Endothelial cell of umbilical vein (primary cell): Measurements from ENCODE around the gene XRN2. TPM values are rescaled to one million over a fixed set of nuclear protein-coding genes. Genes with fewer than 3 reads are reported as not detected.

Source experiments
- BruUV-seq: library from RNA; stranded (reverse); fragments of 400-500 nt; replicated peaks from 2 replicates; lab custom pipeline; 2021; lab: Mats Ljungman, UMichigan
- CTCF ChIA-PET: fragments of 300-600, 350-600 bp; sonication (Branson Sonifier 250); formaldehyde crosslinking; loops from one replicate; lab custom pipeline; 2021; ENCODE audit warnings: antibody characterized with exemption, inconsistent platforms; lab: Charles Lee
- POLR2A ChIA-PET: fragments of 300-600, 350-600 bp; sonication (Branson Sonifier 250); formaldehyde crosslinking; loops from one replicate; lab custom pipeline; 2021; ENCODE audit warnings: antibody characterized with exemption, inconsistent platforms; lab: Charles Lee
- DNase-seq: peaks from one replicate; pipeline ENCODE4 v3.0.0-alpha.2; 2011; ENCODE audit warnings: low read depth, low spot score
- FAIRE-seq: peaks from 2 replicates; lab custom pipeline; 2011; peaks lifted over from hg19 to GRCh38; lab: Jason Lieb, UNC
- H2AFZ ChIP-seq: 2 replicates; pipeline ENCODE4 v1.6.0; 2012; ENCODE audit warnings: low read depth, low read length, control low read depth, inconsistent platforms
- H3K27ac ChIP-seq: 2 replicates; pipeline ENCODE4 v1.5.1; 2011; ENCODE audit warnings: low read depth, mild to moderate bottlenecking, control low read depth, low read length, moderate library complexity; ENCODE audit not compliant: insufficient read depth
- H3K27me3 ChIP-seq, 2 experiments: 2 replicates each; pipeline versions ENCODE4 v1.6.0 to v1.6.1; 2011; ENCODE audit warnings: low read length in 2 of 2, mixed read lengths in 1 of 2; ENCODE audit not compliant: control insufficient read depth in 2 of 2, insufficient read depth in 2 of 2
- H3K36me3 ChIP-seq, 2 experiments: 2 replicates in 1 of 2; 3 replicates in 1 of 2; pipeline ENCODE4 v1.5.1; 2011; ENCODE audit warnings: low read length in 2 of 2, mild to moderate bottlenecking in 1 of 2, moderate library complexity in 1 of 2; ENCODE audit not compliant: control insufficient read depth in 2 of 2, insufficient read depth in 2 of 2; ENCODE audit errors: extremely low read depth in 1 of 2
- H3K4me1 ChIP-seq: 3 replicates; pipeline ENCODE4 v1.5.1; 2011; ENCODE audit warnings: mild to moderate bottlenecking, low read length; ENCODE audit not compliant: control insufficient read depth, insufficient read depth; ENCODE audit errors: extremely low read depth
- H3K4me2 ChIP-seq: 2 replicates; pipeline ENCODE4 v1.6.1; 2011; ENCODE audit warnings: low read length, control low read depth, mixed read lengths; ENCODE audit not compliant: insufficient read depth
- H3K4me3 ChIP-seq, 3 experiments: fragments of 200-600 bp in 1 of 3; sonication (generic), shearing (Covaris generic) in 1 of 3; replicated peaks in 1 of 3; 2 replicates each; pipeline ENCODE4 v1.5.1; 2011 to 2016; ENCODE audit warnings: control low read depth in 3 of 3, low read length in 3 of 3, mild to moderate bottlenecking in 2 of 3, inconsistent platforms in 1 of 3, low read depth in 1 of 3, moderate library complexity in 1 of 3; ENCODE audit not compliant: insufficient read depth in 1 of 3
- H3K79me2 ChIP-seq: 2 replicates; pipeline ENCODE4 v1.6.0; 2012; ENCODE audit warnings: low read length, inconsistent platforms; ENCODE audit not compliant: control insufficient read depth, insufficient read depth
- H3K9ac ChIP-seq: replicated peaks from 2 replicates; pipeline ENCODE3; 2011; ENCODE audit warnings: low read length, control low read depth; ENCODE audit not compliant: insufficient read depth; ENCODE audit errors: extremely low read depth
- H3K9me1 ChIP-seq: replicated peaks from 3 replicates; pipeline ENCODE4 v1.6.0; 2011; ENCODE audit warnings: mild to moderate bottlenecking, low read length; ENCODE audit not compliant: control insufficient read depth, insufficient read depth; ENCODE audit errors: extremely low read depth
- H3K9me3 ChIP-seq: replicated peaks from 2 replicates; pipeline ENCODE4 v1.5.1; 2012; ENCODE audit warnings: low read length, inconsistent platforms; ENCODE audit not compliant: control insufficient read depth, insufficient read depth
- H4K20me1 ChIP-seq: replicated peaks from 2 replicates; pipeline ENCODE3; 2011; ENCODE audit warnings: mild to moderate bottlenecking, low read length; ENCODE audit not compliant: control insufficient read depth, insufficient read depth; ENCODE audit errors: extremely low read depth
- CTCF ChIP-seq, 2 donors: IDR thresholded peaks; 1 replicate in 1 of 2; 2 replicates in 1 of 2; pipeline ENCODE4 v1.5.1; 2011; ENCODE audit warnings: low read length in 2 of 2, mild to moderate bottlenecking in 2 of 2, moderate library complexity in 2 of 2, control low read depth in 1 of 2, inconsistent platforms in 1 of 2, low read depth in 1 of 2; ENCODE audit not compliant: insufficient read depth in 1 of 2; ENCODE audit errors: extremely low read depth in 1 of 2
- EZH2 ChIP-seq: IDR thresholded peaks from 2 replicates; pipeline ENCODE4 v1.6.1; 2012; ENCODE audit warnings: borderline replicate concordance, low read depth, mild to moderate bottlenecking, moderate library complexity, low read length, inconsistent platforms; ENCODE audit not compliant: severe bottlenecking
- FOS ChIP-seq: IDR thresholded peaks from 2 replicates; pipeline ENCODE4 v1.6.1; 2011; ENCODE audit warnings: mild to moderate bottlenecking, low read length, moderate library complexity, borderline replicate concordance; ENCODE audit not compliant: insufficient read depth
- GATA2 ChIP-seq: IDR thresholded peaks from 2 replicates; pipeline ENCODE4 v1.7.0; 2011; ENCODE audit warnings: low read depth, mild to moderate bottlenecking, moderate library complexity, mixed read lengths, low read length; ENCODE audit not compliant: insufficient read length, insufficient read depth
- JUN ChIP-seq: IDR thresholded peaks from 2 replicates; pipeline ENCODE4 v1.6.1; 2011; ENCODE audit warnings: borderline replicate concordance, low read depth; ENCODE audit not compliant: insufficient read length, insufficient read depth
- MAX ChIP-seq: IDR thresholded peaks from 2 replicates; pipeline ENCODE4 v1.6.1; 2011; ENCODE audit not compliant: insufficient read depth, insufficient read length
- MYC ChIP-seq: IDR thresholded peaks from one replicate; pipeline ENCODE4 v1.6.1; 2011; ENCODE audit warnings: mild to moderate bottlenecking, low read depth, low read length
- POLR2A ChIP-seq: IDR thresholded peaks from 2 replicates; pipeline ENCODE4 v1.6.1; 2012; ENCODE audit warnings: low read depth, mild to moderate bottlenecking, control low read depth, low read length
- POLR2AphosphoS5 ChIP-seq: IDR thresholded peaks from 2 replicates; pipeline ENCODE4 v1.6.1; 2012; ENCODE audit warnings: low read depth, mild to moderate bottlenecking, control low read depth, low read length, moderate library complexity; ENCODE audit not compliant: insufficient read depth
- dilution Hi-C: fragments of 300-500 bp; cut with MboI; formaldehyde crosslinking; loops from one replicate; pipeline ENCODE4 v1.15.0; 2019; ENCODE audit warnings: low sequenced_read_pairs; ENCODE audit not compliant: extremely low pct_ligation_motif_present
- intact Hi-C: fragments of 100-400 bp; cut with micrococcal nuclease; formaldehyde crosslinking; loops from one replicate; pipeline ENCODE4 v1.10.0; 2022
- polyA plus RNA-seq, 4 experiments: library from polyadenylated mRNA; depleted of rRNA in 3 of 4; stranded (reverse) in 3 of 4; unstranded in 1 of 4; fragments of >200 nt; gene quantifications; 2 replicates each; pipeline versions ENCODE4 v1.2.1 to v1.2.3, GENCODE V29; 2011 to 2012; ENCODE audit warnings: missing spikeins in 1 of 4
- total RNA-seq: library from RNA; stranded (reverse); gene quantifications from 2 replicates; pipeline ENCODE4 v1.2.3, GENCODE V29; 2021

The XRN2 gene
- total and polyA plus RNA-seq, 2 donors (not counting 3 experiments of a cell fraction or from before 2014, with no cell fraction given) = 32.3 to 66.6 TPM

GRCh38 chr20:21353236-21353635 is 50.1 kb downstream of the XRN2 start:
- no peak for FAIRE-seq
- H3K9ac ChIP-seq = no peak overlapping the region
- no peak overlapping the region for H3K4me2 ChIP-seq
- H3K79me2 ChIP-seq = no peaks in the 10 kb centered on the region
- H3K27ac ChIP-seq = peak overlapping the region; percentile 8
- no peak overlapping the region for H2AFZ ChIP-seq
- TF ChIP-seq FOS (peak; percentile 27), MAX (no peak)
- peaks cover 2 to 6% of the 10 kb centered on the region in 2 experiments for H3K36me3 ChIP-seq
- H3K9me1 ChIP-seq = no peaks in the 10 kb centered on the region
- intact Hi-C loops (no loop called here), dilution Hi-C loops (no loop called here)
- no peaks in the 10 kb centered on the region for H4K20me1 ChIP-seq
- H3K4me1 ChIP-seq = peaks cover 5% of the 10 kb centered on the region
- H3K4me3 ChIP-seq = no peak overlapping the region
- H3K27me3 ChIP-seq = no peaks in the 10 kb centered on the region
- no TSS peak for BruUV-seq
- POLR2A ChIA-PET = interaction anchor here (0.5 kb wide), 1 partner anchor 76 kb away, joined by 4 read pairs; no protein-coding TSS in a partner anchor
- DNase-seq = peak; percentile 29
- H3K9me3 ChIP-seq = no peaks in the 10 kb centered on the region
- CTCF ChIA-PET = interaction anchor here (0.7 to 3.0 kb wide), 11 partner anchors 8 to 152 kb away, joined by 3 to 19 read pairs (median 4); no protein-coding TSS in a partner anchor

GRCh38 chr20:21355981-21356380 is 52.9 kb downstream of the XRN2 start:
- H3K4me2 ChIP-seq = no peak overlapping the region
- ChIA-PET POLR2A (no interaction called here), CTCF (no interaction called here)
- dilution Hi-C loops (no loop called here), intact Hi-C loops (no loop called here)
- H3K9me3 ChIP-seq = no peaks in the 10 kb centered on the region
- DNase-seq (no peak), FAIRE-seq (no peak)
- no TSS peak for BruUV-seq
- H3K9me1 ChIP-seq = no peaks in the 10 kb centered on the region
- H2AFZ ChIP-seq = no peak overlapping the region
- no peaks in the 10 kb centered on the region for H3K79me2 ChIP-seq
- H3K27ac ChIP-seq = no peak overlapping the region
- TF ChIP-seq EZH2 = no peak
- TF ChIP-seq JUN = no peak
- TF ChIP-seq CTCF (IDR thresholded peaks at IDR 0.05; ENCODE audit: extremely low read depth in 1 of 2, insufficient read depth in 1 of 2, low read depth in 1 of 2, low read length in 2 of 2) = no peak
- no peak for TF ChIP-seq POLR2A
- no peak for TF ChIP-seq POLR2AphosphoS5
- no peak for TF ChIP-seq GATA2
- TF ChIP-seq MYC = no peak
- TF ChIP-seq FOS = no peak
- TF ChIP-seq MAX = no peak
- peaks cover 16% of the 10 kb centered on the region for H3K4me1 ChIP-seq
- no peak overlapping the region for H3K9ac ChIP-seq
- peaks cover 2% of the 10 kb centered on the region for H4K20me1 ChIP-seq
- no peaks in the 10 kb centered on the region for H3K27me3 ChIP-seq
- peaks cover 2 to 13% of the 10 kb centered on the region in 2 experiments for H3K36me3 ChIP-seq
- no peak overlapping the region for H3K4me3 ChIP-seq
